Activated B cell treated with CpG ODN at 0.5 μM for 24 hours (primary cell): ENCODE data around the gene SPCS1. TPM values are rescaled to one million over a fixed set of nuclear protein-coding genes. Genes with fewer than 3 reads are reported as not detected.
"Not testable (repeated sequence)": the region's sequence is repeated elsewhere in the genome, so short reads cannot be mapped to it uniquely, and the experiment has no call there.

Experiments
- ATAC-seq: fragments of 200-7000 bp; cut with Tn5 transposase; one replicate; pipeline ENCODE4 v1.10.0; 2021; ENCODE audit warnings: low read depth, mild to moderate bottlenecking, moderate library complexity
- CTCF ChIA-PET: fragments of 350-600 bp; sonication (Branson Sonifier 250); formaldehyde crosslinking; loops from one replicate; lab custom pipeline; 2021; ENCODE audit warnings: antibody characterized with exemption; lab: Charles Lee
- POLR2A ChIA-PET: fragments of 350-600 bp; sonication (Branson Sonifier 250); formaldehyde crosslinking; loops from one replicate; lab custom pipeline; 2021; ENCODE audit warnings: antibody characterized with exemption; lab: Charles Lee
- DNase-seq: peaks from one replicate; pipeline ENCODE4 v3.0.0; 2022
- H3K27ac Mint-ChIP-seq: one replicate; pipeline ENCODE4 v1.8.0; 2020; ENCODE audit warnings: mixed read lengths
- H3K27me3 Mint-ChIP-seq: one replicate; pipeline ENCODE4 v1.8.0; 2021; ENCODE audit warnings: mixed read lengths
- H3K36me3 Mint-ChIP-seq: one replicate; pipeline ENCODE4 v1.8.0; 2021; ENCODE audit warnings: low read depth, mixed read lengths
- H3K4me1 Mint-ChIP-seq: one replicate; pipeline ENCODE4 v1.8.0; 2021; ENCODE audit warnings: mixed read lengths
- H3K4me3 Mint-ChIP-seq: one replicate; pipeline ENCODE4 v1.8.0; 2020; ENCODE audit warnings: mild to moderate bottlenecking, mixed read lengths
- H3K9me3 Mint-ChIP-seq: one replicate; pipeline ENCODE4 v1.8.0; 2020; ENCODE audit warnings: mixed read lengths
- intact Hi-C: fragments of 100-400 bp; cut with micrococcal nuclease; formaldehyde crosslinking; loops from one replicate; pipeline ENCODE4 v1.15.1; 2024
- total RNA-seq: library from RNA; stranded (reverse); gene quantifications from 2 replicates; pipeline ENCODE4 v1.2.3, GENCODE V29; 2022
- TF ChIP-seq, protein P1 (sequence below): fragments of 200-600 bp; IDR thresholded peaks from one replicate; pipeline ENCODE4 v1.8.0; 2022; ENCODE audit warnings: antibody characterized with exemption, mild to moderate bottlenecking

Gene SPCS1
- total RNA-seq, 1 donor from 2014 or later = 78.0 TPM

DNA sequence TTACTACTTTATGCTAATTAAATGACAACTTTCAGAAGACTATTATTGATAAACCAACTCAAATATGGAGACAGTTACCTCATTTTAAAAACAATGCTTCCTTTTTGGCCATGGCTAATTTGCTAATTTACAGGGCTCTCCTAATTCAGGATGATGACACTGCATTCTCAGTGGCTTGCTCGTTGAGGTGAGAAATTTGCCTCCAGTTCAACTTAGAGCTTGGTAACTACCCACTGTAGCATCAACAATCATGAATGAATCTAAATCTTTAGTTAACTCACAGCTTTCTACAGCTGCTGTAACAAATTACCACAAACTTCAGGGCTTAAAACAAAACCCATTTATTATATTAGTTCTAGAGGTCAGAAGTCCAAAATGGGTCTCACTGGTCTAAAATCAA lies 34.2 kb upstream of the SPCS1 start:
- ChIA-PET CTCF (interaction anchor here (0.6 kb wide), 1 partner anchor 299 kb away, joined by 3 read pairs; no protein-coding TSS in a partner anchor), POLR2A (no interaction called here)
- peaks cover 17% of the 10 kb centered on the region for H3K4me1 Mint-ChIP-seq
- H3K27ac Mint-ChIP-seq = no peak overlapping the region
- H3K9me3 Mint-ChIP-seq = no peaks in the 10 kb centered on the region
- DNase-seq = no peak
- H3K4me3 Mint-ChIP-seq = no peak overlapping the region
- intact Hi-C loops = no loop called here
- H3K27me3 Mint-ChIP-seq = no peaks in the 10 kb centered on the region
- ATAC-seq = no peak
- peaks cover 59% of the 10 kb centered on the region for H3K36me3 Mint-ChIP-seq
- TF ChIP-seq, protein P1, sequence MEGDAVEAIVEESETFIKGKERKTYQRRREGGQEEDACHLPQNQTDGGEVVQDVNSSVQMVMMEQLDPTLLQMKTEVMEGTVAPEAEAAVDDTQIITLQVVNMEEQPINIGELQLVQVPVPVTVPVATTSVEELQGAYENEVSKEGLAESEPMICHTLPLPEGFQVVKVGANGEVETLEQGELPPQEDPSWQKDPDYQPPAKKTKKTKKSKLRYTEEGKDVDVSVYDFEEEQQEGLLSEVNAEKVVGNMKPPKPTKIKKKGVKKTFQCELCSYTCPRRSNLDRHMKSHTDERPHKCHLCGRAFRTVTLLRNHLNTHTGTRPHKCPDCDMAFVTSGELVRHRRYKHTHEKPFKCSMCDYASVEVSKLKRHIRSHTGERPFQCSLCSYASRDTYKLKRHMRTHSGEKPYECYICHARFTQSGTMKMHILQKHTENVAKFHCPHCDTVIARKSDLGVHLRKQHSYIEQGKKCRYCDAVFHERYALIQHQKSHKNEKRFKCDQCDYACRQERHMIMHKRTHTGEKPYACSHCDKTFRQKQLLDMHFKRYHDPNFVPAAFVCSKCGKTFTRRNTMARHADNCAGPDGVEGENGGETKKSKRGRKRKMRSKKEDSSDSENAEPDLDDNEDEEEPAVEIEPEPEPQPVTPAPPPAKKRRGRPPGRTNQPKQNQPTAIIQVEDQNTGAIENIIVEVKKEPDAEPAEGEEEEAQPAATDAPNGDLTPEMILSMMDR = no peak

DNA sequence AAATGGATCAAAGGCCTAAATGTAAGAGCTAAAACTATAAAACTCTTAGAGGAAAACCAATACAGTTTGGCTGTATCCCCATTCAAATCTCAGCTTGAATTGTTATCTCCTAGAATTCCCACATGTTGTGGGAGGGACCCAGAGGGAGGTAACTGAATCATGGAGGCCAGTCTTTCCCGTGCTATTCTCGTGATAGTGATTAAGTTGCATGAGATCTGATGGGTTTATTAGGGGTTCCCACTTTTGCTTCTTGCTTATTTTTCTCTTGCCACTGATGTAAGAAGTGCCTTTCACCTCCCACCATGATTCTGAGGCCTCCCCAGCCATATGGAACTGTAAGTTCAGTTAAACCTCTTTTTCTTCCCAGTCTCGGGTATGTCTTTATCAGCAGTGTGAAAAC lies 29.7 kb upstream of the SPCS1 start:
- H3K4me3 Mint-ChIP-seq, H3K4me1 Mint-ChIP-seq, CTCF ChIA-PET, ATAC-seq, intact Hi-C loops, H3K27ac Mint-ChIP-seq, POLR2A ChIA-PET, DNase-seq, H3K27me3 Mint-ChIP-seq, H3K9me3 Mint-ChIP-seq: not testable (repeated sequence)
- peaks cover 71% of the 10 kb centered on the region for H3K36me3 Mint-ChIP-seq

DNA sequence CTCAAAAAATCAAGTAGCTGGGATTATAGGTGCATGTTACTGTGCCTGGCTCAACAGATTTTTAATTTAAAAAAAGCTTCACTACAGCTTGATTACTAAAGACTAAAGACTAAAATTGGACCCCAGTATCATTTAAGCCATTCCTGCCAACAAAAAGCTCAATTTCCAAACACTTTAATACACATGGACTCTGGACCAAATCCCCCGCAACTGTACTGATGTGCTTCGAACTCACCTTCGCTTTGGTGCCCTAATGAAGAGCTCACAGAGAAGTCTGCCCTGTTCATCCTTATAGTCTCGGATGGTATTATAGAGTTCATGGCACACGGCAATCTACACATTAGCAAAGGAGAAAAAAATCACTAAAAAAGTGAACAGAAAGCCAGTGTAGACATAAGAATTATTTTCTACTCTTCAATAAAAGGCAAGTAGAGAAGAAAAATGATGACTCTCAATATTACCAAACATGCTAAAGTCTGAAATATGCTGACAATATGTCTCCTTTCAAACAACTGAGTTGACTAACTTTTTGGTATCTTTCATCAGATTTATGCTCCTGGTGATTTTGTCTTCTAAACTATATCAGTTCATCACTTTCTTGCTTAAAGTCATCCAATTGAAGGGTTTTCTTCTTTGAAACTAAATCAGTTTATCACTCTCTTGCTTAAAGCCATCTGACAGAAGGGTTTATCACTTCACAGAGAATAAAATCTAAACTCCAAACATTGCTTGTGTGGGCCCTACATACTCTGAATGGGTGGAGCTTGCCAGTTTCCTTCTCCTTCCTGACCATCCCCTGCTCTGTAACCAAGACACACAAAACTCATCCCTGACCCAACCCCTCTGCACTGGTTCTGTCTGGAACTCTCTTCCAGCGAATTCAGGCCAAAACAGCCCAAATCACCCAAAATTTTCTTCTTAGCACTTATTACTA lies 27.4 kb upstream of the SPCS1 start:
- peaks cover 65% of the 10 kb centered on the region for H3K36me3 Mint-ChIP-seq
- no peaks in the 10 kb centered on the region for H3K9me3 Mint-ChIP-seq
- intact Hi-C loops = no loop called here
- ATAC-seq (no peak), DNase-seq (no peak)
- POLR2A ChIA-PET = interaction anchor here (0.6 kb wide), 1 partner anchor 12 kb away, joined by 4 read pairs; no protein-coding TSS in a partner anchor
- H3K4me1 Mint-ChIP-seq = peaks cover 17% of the 10 kb centered on the region
- H3K27ac Mint-ChIP-seq = no peak overlapping the region
- CTCF ChIA-PET = no interaction called here
- TF ChIP-seq, protein P1 = no peak
- no peak overlapping the region for H3K4me3 Mint-ChIP-seq
- no peaks in the 10 kb centered on the region for H3K27me3 Mint-ChIP-seq

DNA sequence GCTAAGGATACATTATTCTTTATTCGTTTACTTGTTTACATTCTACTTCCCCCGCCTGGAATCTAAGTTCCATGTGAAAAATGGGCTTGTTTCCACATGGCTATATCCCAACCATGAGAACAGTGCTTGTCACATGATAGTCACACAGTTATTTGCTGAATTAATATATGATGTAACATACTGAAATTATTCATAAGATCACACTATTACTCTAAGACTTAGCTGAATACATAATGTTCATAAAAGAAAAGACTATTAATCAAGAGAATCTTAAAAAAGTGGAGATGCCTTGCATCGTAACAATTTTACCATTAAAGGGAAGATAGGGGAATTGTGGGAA lies 26.7 kb upstream of the SPCS1 start:
- TF ChIP-seq, protein P1 = no peak
- ChIA-PET CTCF (no interaction called here), POLR2A (no interaction called here)
- no peak overlapping the region for H3K27ac Mint-ChIP-seq
- peaks cover 21% of the 10 kb centered on the region for H3K4me1 Mint-ChIP-seq
- ATAC-seq = no peak
- no peaks in the 10 kb centered on the region for H3K9me3 Mint-ChIP-seq
- no peak for DNase-seq
- no peak overlapping the region for H3K4me3 Mint-ChIP-seq
- H3K27me3 Mint-ChIP-seq = no peaks in the 10 kb centered on the region
- intact Hi-C loops = no loop called here
- peaks cover 65% of the 10 kb centered on the region for H3K36me3 Mint-ChIP-seq

DNA sequence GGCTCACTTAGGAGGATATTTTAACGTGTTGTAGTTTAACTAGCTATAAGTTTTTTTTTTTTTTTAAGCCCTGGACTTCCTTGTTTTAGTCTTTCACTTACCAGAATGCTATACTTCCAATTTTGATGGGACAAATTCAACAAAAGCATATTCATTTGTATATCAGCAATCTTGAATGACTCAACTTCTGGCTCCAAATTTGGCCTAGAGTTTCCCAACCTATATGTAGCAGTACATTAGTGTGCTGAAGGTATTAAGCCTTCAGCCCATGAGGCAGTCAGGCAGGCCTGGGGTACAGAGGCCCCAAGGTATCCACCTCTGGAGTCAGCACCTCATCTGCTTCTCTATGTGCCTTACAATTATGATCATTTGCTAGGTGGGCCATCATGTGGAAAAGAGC lies 26.1 kb upstream of the SPCS1 start:
- peaks cover 28% of the 10 kb centered on the region for H3K4me1 Mint-ChIP-seq
- DNase-seq (no peak), ATAC-seq (no peak)
- peaks cover 64% of the 10 kb centered on the region for H3K36me3 Mint-ChIP-seq
- no peaks in the 10 kb centered on the region for H3K27me3 Mint-ChIP-seq
- CTCF ChIA-PET = no interaction called here
- intact Hi-C loops = no loop called here
- POLR2A ChIA-PET = no interaction called here
- H3K9me3 Mint-ChIP-seq = no peaks in the 10 kb centered on the region
- H3K27ac Mint-ChIP-seq = no peak overlapping the region
- TF ChIP-seq, protein P1 = no peak
- H3K4me3 Mint-ChIP-seq = no peak overlapping the region
